ENCODE data around the gene VSTM2L.

The VSTM2L gene

GRCh38 chr20:37968841-37969401 lies 66.0 kb downstream of the VSTM2L start:
- DNase-seq (ENCODE audit: low spot score), result no peak

GRCh38 chr20:37969949-37970855 lies 67.3 kb downstream of the VSTM2L start:
- DNase-seq (ENCODE audit: low spot score), result no peak

GRCh38 chr20:37970856-37971245 lies 67.9 kb downstream of the VSTM2L start:
- DNase-seq (ENCODE audit: low spot score), result no peak

GRCh38 chr20:37971561-37972127 lies 68.7 kb downstream of the VSTM2L start:
- DNase-seq (ENCODE audit: low spot score), result no peak

GRCh38 chr20:37972256-37973058 lies 69.5 kb downstream of the VSTM2L start:
- no peak for DNase-seq (ENCODE audit: low spot score)

DNA sequence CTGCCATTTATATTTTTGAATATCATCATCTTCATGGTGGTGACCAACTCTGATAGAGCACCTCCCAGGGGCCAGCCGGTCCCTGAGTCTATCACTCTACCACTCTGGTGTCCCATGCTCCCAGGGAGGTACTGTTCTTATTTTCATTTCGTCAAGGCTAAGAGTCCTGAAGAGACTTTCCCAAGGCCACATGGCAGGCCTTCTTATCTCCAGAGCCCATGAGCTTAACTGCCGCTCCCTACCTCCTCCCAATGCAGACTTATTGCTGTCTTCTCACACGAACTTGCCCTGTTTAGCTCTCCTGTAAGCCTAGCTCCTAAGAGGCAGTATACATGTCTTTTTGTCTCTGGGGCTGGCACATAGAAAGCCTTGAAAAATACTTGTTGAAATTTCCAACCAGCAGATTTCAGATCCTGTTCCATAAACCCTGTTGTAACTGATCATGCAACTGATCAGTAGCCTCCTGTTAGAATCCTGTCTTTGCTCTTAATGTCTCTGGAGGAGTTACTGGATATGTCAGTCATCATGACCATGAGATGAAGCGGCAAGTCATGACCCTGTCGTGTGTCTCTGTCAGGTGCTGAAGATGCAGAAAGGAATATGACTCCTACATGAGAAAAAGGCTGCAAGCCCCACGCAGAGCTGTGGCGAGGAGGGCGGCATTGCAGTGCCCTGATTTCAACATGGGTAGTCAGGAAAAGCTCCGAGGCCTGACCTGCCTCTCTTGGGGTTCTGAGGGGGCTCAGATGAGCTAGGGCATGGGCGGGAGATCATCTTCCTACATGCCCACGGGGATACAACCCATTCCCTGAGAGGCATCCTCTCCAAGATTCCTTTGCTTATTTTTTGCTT lies 70.4 kb downstream of the VSTM2L start:
- DNase-seq (ENCODE audit: low spot score), result no peak

GRCh38 chr20:37976887-37977286 lies 74.0 kb downstream of the VSTM2L start:
- no peak for DNase-seq (ENCODE audit: low spot score)

DNA sequence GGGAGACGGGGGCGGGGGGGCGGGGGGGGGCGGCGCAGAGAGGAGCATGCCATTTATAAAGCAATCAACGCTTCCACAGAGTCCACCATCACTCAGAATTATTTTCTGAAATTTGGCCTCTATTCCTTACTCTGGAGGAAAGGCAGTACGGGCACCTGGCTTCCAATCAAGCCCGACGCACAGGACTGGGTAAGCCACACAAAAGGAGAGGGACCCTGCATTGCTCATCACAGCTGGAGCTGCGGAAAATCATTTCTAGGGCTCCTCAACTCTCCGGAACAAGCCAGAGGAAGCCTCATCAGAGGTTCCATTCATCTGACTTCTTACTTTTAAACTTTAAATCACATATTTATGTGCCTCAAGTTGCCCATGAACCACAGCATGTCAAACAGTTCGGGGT lies 74.4 kb downstream of the VSTM2L start:
- DNase-seq (ENCODE audit: low spot score), result no peak

- no peak for DNase-seq (ENCODE audit: low spot score)
Measured at GRCh38 chr20:37977786-37978185, 74.9 kb downstream of the VSTM2L start.

DNA sequence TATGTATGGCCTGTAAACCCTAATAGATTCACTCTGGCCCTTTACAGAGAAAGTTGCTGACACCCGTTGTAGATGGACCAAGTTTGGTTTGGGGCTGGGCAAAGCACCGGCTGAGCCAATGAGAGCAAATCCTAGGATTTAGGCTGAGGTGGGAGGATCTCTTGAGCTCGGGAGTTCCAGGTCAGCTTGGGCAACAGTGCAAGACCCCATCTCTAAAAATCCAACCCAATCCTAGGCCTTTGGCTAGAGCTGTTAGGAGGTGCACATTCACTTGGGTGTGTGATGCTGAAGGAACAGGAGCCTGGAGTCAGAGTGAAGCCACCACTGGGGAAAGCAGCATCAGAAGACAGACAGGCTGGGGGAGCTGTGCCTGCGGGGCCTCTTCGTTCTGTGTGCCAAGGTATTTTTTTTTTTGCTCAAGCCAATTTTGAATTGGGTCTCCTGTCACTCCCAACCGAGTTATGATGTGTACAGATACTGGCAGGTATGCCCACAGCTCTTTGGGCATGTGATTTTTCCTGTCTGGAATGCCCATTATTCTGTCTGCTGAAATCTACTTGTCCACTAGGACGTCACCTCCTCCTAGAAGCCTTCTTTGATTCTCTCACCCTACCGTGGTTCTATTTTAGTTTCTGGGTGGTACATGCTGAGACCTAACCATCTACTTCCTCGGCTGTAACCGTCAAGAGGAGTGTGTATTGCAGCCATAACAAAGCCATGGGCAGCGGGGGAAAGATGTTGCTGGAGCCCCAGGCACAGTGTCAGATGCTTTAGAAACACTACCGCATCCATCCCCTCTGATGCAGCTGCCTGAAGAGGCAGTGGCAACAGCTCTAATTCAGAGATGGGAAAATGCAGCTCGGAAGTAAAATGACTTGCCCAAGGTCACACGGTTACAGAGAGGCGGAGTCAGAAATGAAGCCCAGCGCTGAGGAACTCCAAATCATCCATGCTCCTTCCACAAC lies 76.4 kb downstream of the VSTM2L start:
- DNase-seq (ENCODE audit: low spot score), result no peak

DNA sequence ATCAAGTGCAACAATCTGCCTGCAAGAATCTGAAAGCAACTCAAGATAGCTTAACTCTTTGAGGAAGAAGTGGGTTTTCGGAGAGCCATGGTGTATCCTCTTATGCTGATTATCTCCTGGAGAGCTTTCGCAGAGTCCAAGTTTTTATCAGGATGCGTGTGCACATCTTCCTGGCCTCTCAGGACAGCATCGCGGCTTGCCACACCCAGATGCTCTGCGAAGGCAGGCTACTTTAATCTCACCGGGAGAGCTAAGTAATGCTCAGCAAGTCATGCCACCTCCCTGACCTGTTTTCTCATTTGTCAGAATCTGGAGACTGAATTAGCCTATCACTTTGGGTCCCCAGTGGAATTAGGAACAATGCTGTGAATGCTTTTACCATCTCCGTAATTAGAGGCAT lies 77.5 kb downstream of the VSTM2L start:
- DNase-seq (ENCODE audit: low spot score), result no peak

- DNase-seq (ENCODE audit: low spot score), result no peak
Measured at GRCh38 chr20:37980876-37981275, 77.9 kb downstream of the VSTM2L start.

DNA sequence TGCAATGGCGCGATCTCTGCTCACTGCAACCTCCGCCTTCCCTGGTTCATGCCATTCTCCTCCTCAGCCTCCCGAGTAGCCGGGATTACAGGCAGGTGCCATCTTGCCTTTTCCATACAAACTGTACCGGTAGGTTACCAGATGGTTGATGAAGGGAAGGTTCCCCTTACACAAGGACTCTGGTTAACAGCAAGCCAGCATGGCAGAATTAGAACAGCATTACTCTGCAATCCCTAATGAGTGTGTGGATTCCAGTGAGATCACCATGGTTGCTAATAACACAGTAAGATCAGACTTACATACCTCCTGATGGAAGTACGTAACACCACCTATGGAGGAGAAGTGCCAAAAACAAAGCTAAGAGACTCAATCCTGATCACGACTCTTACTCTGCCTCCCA lies 78.6 kb downstream of the VSTM2L start:
- DNase-seq (ENCODE audit: low spot score), result no peak

- no peak for DNase-seq (ENCODE audit: low spot score)
Measured at GRCh38 chr20:37983286-37983685, 80.4 kb downstream of the VSTM2L start.

DNA sequence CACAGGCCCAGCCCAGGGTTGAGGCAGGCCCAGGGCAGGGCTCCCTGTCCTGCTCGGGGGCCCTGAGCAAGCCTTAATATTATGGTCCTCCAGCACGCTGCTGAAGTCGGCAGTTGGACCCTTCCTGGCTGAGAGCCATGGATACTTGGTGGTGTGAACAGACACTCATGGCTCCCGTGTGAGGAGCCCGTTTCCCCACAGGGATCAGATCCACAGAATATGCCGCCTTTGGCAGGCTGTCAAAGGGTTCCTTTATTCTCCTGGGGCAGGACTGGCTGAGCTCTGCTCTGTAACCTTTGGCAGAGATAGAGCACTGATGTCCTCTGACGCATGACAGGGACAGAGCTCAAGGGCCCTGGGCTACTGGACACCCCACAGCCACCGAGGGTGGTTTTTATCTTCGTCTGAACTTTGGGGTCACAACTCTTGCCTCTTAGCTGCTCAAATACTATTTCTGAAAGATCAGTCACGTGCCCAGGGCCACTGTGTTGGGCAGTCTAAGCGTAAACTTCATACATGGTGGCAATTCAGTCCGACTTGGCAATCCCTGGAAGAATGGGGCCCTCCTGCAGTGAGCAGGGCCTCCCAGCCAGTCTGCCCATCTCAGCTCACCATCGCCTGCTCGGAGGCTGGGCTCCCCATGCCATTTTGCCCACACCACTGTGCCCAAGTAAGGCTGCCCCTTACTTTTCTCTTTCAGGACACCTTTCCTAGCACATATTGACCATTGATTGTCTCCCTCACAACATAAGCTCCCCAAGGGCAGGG lies 81.3 kb downstream of the VSTM2L start:
- no peak for DNase-seq (ENCODE audit: low spot score)

DNA sequence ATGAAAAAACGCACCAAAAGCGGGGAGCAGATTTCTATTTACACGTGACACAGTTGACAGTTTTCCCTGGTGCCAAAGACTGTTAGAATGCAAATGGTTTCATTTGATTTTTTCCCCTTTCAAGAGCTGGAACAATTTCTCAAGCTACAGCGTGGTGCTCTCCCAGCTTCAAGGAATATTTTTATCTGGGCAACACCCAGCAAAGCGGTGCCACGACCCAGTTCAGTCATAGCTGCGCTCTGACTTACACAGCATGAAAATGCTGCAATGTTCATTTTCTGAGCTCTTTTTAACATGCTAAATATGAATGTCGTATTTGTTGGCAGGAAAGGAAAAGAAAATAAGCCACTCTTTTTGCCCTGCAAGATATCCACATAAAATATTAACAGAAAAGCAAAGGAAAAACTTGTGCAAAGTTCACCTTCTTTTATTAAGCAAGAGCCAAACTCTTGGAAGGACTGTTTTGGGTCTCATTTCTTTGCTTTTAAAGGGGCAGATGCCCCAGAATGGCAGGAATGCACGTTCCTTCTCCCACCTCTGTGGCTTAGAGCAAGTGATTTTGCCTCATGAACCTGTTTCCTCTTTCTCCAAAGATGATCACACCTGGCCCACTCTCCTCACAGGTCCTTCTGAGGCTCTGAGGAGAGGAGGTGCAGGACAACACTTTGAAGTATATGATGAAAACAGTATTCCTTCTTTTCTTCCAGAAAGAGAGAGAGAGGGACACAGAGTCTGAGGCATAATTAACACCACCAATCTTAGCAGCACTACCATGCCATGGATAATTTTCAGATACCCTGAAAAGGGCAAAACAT lies 83.3 kb downstream of the VSTM2L start:
- DNase-seq (ENCODE audit: low spot score), result no peak

DNA sequence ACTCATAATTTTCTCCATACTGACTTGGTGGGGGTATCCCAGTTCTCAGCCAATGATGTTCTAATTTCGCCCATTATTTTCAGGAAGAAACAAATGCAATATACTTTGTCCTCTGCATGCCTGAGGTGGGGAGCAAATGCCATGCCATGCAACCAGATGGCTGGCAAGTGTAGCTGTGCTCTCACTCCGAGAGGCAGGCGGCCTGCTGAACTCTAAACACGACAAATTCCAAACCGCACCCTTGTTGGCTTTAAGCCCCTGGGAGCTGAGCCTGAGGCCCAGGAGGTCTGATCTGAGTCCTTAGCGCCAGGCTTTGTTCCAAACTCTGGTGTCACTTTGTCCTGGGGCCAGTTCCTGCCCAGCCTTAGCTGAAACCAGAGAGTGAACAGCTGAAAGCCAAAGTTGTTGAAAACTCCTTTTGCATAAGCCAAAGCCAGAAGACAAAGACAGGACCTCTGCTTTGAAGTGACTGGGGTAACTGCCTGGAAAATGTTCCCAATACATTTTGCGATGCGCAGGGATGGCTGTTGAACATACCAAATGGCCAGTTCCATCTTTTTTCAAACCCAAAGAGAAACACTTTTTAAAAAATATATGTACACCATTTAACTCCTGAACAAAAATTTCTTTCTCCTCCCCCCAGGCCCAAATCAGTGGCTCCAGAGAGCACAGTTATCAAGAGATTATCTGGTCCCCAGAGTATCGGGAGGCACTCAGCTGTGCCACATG lies 84.1 kb downstream of the VSTM2L start:
- DNase-seq (ENCODE audit: low spot score), result peak; percentile 63
